Endothelial cell of umbilical vein (primary cell): ENCODE measurements around the gene TACSTD2.
A peak's percentile ranks its signal among the peaks of the same experiment; 100 is the strongest.

Experiments
- POLR2A ChIP-seq: IDR thresholded peaks from 2 replicates; pipeline ENCODE4 v1.6.1; 2012; ENCODE audit warnings: low read depth, mild to moderate bottlenecking, control low read depth, low read length
- TF ChIP-seq, protein P1 (sequence below), 2 donors: IDR thresholded peaks; 1 replicate in 1 of 2; 2 replicates in 1 of 2; pipeline ENCODE4 v1.5.1; 2011; ENCODE audit warnings: low read length in 2 of 2, mild to moderate bottlenecking in 2 of 2, moderate library complexity in 2 of 2, control low read depth in 1 of 2, inconsistent platforms in 1 of 2, low read depth in 1 of 2; ENCODE audit not compliant: insufficient read depth in 1 of 2; ENCODE audit errors: extremely low read depth in 1 of 2
- TF ChIP-seq, protein P2 (sequence below): IDR thresholded peaks from 2 replicates; pipeline ENCODE4 v1.6.1; 2011; ENCODE audit not compliant: insufficient read depth, insufficient read length

DNA sequence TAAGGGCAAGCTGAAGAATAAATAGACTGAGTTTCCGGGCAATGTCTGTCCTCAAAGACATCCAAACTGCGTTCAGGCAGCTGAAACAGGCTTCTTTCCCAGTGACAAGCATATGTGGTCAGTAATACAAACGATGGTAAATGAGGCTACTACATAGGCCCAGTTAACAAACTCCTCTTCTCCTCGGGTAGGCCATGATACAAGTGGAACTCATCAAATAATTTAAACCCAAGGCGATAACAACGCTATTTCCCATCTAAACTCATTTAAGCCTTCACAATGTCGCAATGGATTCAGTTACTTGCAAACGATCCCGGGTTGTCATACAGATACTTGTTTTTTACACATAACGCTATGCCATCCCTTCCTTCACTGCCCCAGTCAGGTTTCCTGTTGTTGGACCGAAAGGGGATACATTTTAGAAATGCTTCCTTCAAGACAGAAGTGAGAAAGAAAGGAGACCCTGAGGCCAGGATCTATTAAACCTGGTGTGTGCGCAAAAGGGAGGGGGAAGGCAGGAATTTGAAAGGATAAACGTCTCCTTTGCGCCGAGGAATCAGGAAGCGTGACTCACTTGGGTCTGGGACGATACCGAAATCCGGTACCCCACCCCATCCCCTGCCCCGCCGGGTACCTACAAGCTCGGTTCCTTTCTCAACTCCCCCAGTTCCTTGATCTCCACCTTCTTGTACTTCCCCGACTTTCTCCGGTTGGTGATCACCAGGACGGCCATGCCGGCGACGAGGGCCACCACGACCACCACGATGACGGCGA lies 1.3 kb downstream of the TACSTD2 start:
- TF ChIP-seq POLR2A: peak; percentile 67
- TF ChIP-seq, protein P1, sequence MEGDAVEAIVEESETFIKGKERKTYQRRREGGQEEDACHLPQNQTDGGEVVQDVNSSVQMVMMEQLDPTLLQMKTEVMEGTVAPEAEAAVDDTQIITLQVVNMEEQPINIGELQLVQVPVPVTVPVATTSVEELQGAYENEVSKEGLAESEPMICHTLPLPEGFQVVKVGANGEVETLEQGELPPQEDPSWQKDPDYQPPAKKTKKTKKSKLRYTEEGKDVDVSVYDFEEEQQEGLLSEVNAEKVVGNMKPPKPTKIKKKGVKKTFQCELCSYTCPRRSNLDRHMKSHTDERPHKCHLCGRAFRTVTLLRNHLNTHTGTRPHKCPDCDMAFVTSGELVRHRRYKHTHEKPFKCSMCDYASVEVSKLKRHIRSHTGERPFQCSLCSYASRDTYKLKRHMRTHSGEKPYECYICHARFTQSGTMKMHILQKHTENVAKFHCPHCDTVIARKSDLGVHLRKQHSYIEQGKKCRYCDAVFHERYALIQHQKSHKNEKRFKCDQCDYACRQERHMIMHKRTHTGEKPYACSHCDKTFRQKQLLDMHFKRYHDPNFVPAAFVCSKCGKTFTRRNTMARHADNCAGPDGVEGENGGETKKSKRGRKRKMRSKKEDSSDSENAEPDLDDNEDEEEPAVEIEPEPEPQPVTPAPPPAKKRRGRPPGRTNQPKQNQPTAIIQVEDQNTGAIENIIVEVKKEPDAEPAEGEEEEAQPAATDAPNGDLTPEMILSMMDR (IDR thresholded peaks at IDR 0.05; ENCODE audit: extremely low read depth in 1 of 2, insufficient read depth in 1 of 2, low read depth in 1 of 2, low read length in 2 of 2): no peak
- TF ChIP-seq, protein P2, sequence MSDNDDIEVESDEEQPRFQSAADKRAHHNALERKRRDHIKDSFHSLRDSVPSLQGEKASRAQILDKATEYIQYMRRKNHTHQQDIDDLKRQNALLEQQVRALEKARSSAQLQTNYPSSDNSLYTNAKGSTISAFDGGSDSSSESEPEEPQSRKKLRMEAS: no peak
